GM21423 (cell line): Measurements from ENCODE around the gene PXMP2.
A peak's percentile ranks its signal among the peaks of the same experiment; 100 is the strongest.

ENCODE experiments used
- ATAC-seq: cut with Tn5 transposase; IDR thresholded peaks from one replicate; pipeline ENCODE4 v1.9.1; 2021; ENCODE audit warnings: mild to moderate bottlenecking, moderate library complexity; ENCODE audit not compliant: unreplicated experiment

PXMP2 gene

DNA sequence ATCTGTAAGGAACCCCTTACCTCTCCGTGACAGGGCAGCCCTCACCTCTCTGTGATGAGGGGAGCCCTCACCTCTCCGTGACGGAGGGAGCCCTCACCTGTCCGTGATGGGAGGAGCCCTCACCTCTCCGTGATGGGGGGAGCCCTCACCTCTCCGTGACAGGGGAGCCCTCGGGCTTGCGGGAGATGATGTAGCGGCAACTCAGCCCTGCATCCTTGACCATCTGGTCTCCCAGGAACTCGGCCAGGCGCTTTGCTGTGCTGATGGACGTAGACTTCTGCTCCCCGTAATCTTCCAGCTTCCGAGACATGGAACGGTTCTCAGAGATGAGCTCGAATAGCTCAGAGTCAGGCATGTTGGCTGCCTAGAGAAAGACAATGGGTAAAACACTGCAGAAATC, 28.2 kb upstream of the PXMP2 start:
- no peak for ATAC-seq

DNA sequence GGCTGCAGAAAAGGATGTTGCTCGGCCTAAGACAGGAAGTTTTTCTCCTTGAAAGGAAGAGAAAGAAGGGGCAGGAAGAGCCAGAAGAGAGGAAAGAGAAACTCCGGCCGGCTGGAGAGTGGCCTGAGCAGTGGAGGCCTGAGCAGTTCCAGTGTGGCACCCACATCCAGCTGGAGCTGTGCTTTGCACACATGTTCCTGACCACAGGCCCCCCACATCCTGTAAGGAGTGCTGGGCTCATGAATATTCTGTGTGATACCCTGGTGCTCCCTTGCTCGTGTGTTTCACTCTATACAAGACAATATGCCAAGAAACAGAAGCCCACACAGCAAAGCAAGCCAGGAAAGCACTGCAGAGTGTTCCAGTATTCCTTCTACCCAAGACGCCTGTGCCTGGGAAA, 27.3 kb upstream of the PXMP2 start:
- no peak for ATAC-seq

DNA sequence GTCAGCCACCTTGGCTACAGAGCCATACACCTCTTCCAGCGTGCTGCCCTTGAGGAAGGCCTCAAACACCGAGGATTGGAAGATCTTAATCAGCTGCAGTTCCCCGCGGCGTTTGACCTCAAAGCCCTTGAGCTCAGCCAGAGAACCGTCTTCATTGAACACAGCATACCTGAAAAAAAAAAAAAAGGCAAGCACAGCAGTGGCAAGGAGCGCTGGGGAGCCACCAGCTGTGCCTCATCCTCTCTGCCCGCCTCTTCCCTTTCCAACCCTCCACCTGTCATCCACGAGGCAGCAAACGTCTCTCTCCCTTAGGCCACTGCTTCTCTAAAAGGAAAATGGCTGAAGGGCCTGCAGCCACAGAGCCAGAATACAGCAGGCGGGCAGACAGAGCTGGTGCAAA, 26.4 kb upstream of the PXMP2 start:
- no peak for ATAC-seq

DNA sequence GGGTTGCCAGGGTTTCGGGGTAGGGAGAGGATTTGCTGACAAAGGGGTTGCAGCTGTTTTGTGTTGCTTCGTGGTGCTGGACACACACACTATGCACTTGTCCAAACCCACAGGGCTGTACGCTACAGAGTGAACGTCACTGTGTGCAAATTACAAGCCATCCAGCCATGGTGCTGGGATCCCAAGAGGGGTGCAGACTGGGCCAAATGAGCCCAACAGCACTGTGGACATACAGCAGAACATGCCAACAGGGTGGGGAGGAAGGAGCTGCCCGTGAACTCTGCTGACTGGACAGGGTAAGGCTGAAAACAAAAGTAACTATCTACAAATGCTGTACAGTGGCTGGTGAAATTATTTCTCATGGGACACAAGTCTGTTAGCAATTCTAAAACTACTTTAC, 25.4 kb upstream of the PXMP2 start:
- ATAC-seq, result no peak

DNA sequence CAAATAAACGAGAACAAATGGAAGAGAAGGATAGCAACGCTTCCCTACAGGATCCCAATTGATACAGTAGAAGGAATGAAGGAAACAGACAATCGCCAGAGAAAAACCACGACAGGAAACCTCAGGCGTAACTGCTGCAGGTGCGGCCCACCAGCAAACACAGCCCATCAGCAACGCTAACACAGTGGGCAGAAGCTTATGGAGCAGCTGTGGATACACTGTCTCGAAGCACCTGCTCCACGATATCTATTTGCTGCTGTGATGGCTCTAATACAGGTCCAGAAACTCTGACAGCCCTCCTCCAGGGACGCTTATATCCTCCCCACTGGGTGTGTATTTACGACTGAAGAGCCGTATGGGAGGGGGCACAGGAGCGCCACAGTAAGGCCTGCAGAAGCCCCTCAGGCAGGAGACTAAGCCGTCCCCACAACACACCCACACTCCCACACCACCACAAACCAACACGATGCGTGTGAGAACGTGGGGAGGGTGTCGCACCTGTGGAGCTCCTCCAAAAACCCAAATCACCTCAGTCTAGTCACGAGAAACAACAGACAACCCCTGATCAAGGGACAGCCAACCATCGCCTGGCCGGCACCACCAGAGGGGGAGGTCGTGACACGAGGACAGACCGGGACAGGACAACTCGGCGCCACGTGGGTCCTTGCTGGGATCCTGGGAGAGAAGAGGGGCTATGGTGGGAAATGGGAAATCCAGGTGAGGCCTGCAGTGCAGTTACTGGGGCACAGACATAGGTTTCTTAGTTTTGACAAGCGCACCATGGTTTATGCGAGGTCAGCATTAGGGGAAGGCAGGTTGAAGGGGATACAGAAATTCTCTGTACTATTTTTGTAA, 24.3 kb upstream of the PXMP2 start:
- no peak for ATAC-seq

DNA sequence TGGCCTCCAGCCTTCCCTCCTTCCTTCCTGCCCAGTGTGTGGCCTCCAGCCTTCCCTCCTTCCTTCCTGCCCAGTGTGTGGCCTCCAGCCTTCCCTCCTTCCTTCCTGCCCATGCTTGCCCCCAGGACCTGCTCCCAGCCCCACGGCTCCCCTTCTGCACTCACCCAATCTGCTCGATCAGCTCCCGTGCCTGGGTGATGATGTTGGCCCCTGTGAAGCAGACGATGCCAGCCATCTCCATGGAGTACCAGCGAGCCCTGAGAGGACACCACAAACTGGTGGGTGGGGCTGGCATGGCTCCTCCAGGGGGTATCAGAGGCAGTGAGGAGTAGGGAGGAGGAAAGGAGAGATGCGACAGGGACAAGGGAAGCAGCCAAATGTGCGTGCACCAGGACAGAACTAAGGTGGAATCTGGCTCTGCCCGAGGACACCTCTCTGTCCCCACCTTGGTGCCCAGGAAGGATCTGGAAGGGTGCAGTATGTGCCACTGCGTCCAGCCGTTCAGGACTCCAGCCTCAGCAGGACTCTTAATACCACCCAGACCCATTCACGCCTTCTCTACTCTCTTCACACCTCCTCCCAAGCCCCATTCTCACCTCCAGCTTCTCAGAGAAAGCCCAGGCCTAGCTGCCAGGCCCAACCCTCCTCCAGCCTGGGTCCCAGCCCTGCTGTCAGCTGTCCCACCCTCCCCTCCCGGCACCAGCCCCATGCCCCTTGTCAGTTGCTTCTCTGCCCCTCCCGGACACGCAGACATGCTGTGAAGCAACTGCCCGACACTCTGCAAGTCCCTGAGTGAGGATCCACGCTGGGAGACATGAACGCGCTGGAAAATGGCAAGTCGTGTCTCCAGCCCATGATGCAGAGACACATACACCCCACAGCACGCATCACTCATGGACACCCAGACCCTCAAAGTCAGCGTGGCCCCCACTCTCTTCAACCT, 22.9 kb upstream of the PXMP2 start:
- ATAC-seq, result no peak

DNA sequence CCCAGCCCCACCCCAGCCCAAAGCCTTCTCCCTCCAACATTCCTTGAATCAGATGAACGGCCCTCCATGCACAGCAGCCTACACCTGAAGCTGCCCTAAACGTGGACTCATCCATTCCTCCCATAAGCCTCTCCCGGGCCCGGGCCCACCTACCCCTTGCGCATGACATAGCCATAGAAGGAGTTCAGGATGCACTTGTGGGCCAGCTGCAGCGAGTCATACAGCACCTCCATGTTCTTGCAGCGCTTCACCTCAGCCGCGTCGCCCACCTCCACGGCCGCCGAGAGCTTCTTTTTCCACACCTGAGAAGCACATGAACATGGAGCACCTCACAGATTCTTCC, 22.3 kb upstream of the PXMP2 start:
- ATAC-seq, result no peak

DNA sequence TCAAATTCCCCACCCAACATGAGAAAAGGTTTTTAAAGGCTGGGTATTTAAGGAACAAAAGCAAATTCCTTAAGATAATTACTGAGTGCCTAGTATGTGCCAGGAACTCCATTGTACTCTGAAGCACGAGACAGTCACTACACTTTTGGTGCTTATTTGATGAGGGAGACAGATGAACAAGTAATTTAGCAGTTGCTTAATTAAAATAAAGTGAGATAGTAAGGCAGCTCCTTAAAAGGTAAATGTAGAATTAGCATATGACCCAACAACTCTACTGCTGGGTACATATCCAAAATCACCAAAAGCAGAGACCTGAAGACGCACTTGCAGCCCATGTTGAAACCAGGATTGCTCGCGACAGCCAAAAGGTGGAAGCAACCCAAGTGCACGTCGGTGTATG, 21.6 kb upstream of the PXMP2 start:
- ATAC-seq, result no peak

DNA sequence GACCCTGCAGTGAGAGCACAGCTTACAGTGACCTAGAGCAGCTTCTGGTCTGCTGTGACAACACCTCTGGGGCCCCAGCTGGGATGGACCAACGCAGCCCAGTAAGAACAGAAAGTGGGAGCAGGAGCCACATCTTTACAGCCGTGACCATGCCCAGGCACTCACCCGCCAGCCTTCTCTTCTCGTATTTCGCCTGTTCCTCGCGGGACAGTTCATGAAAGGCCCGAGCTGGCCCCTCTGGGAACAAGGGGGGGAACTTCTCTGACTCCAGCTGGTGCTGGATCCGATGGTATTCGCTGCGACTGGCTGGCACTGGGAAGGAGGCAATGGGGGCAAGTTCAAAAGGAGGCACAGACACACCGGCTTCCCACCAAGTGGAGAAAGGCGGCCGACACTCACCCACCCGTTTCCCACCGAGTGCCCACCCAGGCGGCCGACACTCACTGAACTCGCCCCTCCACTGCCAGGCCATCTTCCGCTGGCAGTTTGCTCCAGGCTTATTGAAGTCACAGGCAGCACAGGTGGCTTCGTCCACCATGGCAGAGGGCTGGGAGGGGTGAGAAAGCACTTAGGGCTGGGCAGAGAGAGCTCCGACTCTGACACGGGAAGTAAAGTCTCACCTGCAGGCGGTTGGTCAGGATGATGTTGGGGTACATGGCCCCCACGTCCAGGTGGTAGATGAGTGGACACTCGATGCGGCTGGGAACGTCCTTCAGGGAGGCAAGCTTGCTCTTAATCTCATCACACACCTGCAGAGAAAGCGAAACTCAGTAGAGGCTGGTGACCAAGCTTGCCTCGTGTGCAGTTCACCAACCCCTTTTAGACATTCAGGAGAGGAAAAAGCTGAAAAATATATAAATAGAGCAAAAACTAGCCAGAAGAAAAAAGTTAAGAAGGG, 18.9 kb upstream of the PXMP2 start:
- no peak for ATAC-seq

DNA sequence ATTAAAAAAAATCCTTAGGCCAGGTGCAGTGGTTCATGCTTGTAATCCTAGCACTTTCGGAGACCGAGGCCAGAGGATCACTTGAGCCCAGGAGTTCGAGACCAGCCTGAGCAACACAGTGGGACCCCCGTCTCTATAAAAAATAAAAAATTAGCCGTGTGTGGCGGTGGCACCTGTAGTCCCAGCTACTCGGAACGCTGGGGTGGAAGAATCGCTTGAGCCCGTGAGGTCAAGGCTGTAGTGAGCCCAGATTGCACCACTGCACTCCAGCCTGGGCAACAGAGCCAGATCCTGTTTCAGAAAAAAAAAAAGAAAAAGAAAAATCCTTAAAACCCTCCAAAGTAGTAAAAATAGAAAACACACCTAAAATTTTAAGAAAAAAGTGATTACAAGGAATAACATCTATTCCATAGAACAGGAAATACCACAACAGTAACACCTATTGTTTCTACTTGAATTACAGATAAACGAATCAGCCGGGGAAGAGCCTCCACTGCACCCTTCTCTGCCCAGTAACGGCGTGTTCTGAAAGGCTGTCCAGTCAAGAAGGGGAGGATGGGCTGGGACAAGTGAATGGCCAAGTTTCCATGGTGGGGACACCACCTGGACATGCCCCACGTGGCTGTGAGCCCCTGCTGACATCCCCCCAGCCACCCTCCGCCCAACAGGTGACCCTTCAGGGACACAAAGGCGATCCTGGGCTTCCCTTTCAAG, 18.1 kb upstream of the PXMP2 start:
- no peak for ATAC-seq

DNA sequence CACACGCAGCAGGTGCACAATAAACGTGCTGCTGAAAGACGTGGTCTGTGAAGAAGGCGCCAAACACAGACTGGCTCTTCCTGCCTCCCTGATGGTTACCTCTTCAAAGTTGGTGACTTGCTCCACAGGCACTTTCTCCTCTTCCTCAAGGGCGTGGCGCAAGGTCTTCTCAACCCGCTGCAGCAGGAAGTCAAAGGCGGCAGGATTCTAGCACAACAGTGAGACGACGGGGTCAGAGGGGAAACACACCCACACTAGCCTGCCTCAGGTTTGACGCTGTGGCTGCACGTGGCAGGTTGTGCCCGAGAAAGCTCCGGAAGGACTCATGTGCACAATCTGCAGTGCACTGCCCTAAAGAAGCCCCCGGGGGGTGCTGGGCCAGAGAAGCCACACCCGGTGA, 15.3 kb upstream of the PXMP2 start:
- ATAC-seq, result no peak

DNA sequence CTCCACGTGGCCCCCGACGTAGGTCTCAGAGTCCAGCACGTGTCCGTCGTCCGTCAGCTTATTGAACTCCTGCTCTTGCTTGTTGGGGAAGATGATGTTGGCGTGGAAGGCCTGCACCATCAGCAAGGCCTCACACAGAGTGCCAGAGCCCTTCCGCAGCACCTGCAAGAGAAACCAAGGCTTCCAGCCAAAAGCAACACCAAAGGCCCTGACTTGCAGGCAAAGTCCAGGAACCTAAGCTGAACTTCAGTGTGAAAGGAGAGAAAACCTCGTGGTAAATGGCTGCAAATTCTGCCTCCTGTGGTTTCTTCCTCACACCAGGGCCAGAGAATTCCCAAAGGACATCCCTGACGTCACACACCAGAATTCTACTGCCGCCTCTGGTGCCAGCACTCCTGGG, 14.7 kb upstream of the PXMP2 start:
- no peak for ATAC-seq

DNA sequence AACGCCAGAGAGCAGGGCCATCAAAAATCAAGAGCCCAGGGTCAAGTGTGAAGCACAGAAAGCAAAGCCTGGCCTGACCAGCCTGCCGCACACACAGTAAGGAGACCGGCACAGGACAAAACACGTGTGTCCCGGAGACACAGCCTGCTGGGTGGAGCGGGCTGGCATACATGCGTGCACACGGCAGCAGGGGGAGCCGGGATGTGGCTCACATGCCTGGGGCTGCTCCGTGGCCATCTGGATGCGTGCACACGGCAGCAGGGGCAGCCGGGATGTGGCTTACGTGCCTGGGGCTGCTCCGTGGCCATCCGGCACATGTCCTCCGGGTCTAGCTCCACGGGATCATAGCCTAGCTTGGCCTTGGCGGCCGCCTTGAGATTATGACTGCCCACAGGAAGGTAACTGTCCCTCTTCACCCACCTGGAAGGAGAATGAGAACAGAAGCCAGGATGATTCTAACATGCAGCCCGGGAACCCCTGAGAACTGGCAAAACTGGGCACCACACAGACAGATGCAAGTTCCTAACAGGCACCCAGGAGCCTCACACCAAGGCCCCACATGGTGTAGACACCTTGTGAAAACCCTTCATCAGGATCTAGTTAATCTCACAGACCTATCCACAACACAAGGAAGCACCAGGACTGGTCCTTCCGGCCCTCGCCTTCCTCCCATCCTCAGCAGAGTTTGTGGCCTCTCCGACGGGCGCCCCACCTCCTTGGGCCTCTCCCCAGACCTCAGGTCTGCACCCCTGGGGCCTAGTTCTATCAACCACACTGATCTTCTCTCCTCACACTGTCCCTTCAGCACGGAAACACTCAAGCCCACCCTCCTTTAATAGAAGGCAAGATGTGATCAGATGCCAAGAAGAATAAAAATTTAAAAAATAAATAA, 13.9 kb upstream of the PXMP2 start:
- no peak for ATAC-seq

DNA sequence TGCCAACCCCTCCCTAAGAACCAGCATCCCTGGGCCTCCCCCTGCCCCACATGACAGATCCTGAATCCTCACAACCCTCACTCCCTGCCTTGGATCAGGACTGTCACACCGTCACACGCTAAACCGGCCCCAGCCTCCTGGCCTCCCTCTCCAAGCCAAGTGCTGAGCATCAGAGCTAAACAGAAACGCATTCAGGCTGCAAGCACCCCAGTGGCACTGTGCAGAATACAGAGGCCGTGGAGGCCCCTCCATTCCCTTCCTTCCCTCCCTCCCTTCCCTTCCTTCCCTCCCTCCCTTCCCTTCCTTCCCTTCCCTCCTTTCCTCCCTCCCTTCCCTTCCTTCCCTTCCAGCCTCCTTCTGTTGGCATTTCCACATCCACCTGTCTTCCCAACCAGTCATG, 12.8 kb upstream of the PXMP2 start:
- no peak for ATAC-seq

DNA sequence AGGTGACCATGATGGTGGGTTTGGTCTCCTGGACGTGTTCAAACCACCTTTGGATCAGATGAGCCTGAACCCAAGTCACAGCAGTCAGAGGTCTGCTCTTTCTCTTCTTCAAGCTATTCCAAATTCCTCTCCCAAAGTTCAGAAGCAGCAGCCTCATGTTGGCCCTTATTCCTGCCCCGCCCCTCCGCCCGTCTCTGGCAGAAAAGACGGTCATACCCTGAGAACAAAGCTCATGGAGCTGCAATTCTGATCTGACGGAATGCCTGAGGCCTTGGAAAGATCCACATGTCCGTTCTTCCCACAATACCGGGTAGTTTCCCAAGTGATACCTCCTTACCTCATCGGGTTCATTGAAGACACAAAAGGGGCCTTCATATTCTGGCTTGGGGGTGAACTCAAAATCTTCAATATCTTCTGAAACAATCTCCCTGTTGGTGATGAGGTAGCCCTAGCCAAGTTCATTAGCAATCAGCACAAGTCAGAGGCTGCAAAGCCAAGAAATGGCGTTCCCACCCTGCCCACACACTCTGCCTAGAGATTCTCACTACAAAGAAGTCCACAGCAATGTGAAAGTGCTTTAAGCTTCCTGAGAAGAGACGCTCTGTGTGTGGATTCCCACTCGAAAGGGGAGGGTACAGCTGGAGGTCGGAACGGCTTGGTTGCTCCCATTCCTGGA, 11.5 kb upstream of the PXMP2 start:
- no peak for ATAC-seq

DNA sequence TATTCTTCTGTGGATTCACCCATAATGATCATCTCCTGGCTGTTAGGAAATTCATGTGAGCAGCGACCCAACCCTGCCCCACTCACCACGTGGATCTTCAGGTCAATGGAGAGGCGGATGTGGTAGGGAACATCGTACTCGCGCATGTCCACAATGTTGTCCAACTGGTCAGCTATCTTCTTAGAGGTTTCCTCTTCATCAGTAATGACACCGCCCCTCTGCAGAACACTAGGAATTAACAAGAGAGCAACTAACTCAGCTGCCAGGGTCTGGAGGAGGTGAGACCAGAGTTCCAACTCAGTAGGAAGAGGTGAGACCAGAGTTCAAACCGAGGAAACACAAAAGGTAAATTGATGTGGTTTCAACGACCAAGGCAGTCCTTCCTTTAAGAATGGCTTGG, 9.9 kb upstream of the PXMP2 start:
- no peak for ATAC-seq

DNA sequence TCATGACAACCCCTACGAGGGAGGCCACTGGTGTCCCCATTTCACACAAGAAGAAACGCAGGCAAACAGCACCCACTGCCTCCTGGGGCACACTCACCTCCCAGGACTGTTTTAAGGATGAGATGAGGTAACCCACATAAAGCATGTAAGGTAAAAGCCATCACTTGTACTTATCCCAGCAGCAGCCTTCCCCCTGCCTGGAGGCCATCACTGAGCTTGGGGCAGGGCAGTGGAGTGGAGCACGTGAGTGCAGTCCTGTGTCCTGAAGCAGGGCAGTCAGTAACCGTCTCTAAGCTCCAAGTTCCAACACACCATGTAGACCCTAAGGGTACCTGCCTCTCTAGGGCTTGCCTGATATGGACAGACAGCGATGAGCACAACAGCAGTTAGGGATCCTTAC, 2.0 kb upstream of the PXMP2 start:
- no peak for ATAC-seq

DNA sequence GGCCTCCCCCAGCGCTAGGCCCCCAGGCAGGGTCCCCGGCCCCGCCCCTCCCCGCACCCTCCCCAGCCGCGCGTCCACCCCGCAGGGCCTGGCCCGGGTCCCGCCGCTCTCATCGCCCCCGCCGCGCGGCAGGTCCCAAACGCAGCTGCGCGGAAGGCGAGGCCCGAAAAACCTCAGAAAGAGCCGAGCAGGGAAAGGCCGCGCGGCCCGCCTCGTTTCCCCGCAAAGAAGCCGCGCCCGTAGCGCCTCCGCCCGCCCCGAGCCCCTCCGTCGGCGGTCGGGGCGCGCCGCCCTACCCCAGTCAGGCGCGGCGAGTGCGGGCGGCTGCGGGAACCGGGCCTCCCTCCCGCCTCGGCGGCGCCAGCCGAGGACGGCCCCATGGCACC, 569 bp upstream of the PXMP2 start:
- peak; percentile 38 for ATAC-seq

DNA sequence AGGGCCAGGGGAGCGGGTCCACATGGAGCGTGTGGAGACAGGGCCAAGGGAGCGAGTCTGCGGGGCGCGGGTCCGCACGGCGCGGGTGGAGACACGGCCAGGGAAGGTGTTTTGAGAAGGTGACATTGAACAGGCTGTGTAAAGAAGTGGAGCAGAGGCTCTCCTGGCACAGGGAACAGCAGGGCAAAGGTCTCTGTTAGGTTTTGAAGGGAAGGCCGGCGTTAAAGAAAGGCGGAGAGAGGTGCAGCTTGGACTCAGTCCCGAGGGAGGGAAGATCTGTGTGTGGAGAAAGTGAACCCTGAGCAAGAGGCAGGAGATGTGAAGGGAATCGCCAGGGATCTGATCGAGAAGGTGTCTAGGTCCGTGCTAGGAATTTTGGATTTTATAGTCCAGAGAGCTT, 1.8 kb downstream of the PXMP2 start:
- no peak for ATAC-seq
